Left ventricle myocardium superior (tissue), 1 donor: ENCODE measurements around the gene DEFB114. TPM values are rescaled to one million over a fixed set of nuclear protein-coding genes. Genes with fewer than 3 reads are reported as not detected.
"Not testable (repeated sequence)": the region's sequence is repeated elsewhere in the genome, so short reads cannot be mapped to it uniquely, and the experiment has no call there.

Experiments
- ATAC-seq: fragments of 200-7000 bp; cut with Tn5 transposase; one replicate; pipeline ENCODE4 v1.9.1; 2020; ENCODE audit warnings: mild to moderate bottlenecking, moderate library complexity
- DNase-seq: peaks from one replicate; pipeline ENCODE4 v3.0.0-alpha.2; 2020
- intact Hi-C: fragments of 100-400 bp; cut with micrococcal nuclease; formaldehyde crosslinking; loops from one replicate; pipeline ENCODE4 v1.11.0; 2022
- long read RNA-seq: library from polyadenylated mRNA; unstranded; transcript quantifications from one replicate; pipeline ENCODE4 v2.0.0, GENCODE V29; 2021
- total RNA-seq: library from RNA; stranded (reverse); fragmentation: NEBNext Ultra II Directional; extraction: Animal tissue kit (Norgen Biotek cat#: 25700); gene quantifications from one replicate; pipeline ENCODE4 v1.2.1, GENCODE V29; 2021
- donor health status: DM: no; HTN: yes; CAD: no; lungs with severe emphysema.

DEFB114 gene
- not detected for total RNA-seq
- long read RNA-seq: 0 reads

- DNase-seq (no peak), ATAC-seq (no peak)
- intact Hi-C loops: no loop called here
Measured at GRCh38 chr6:49964064-49964463, at the start of gene DEFB114. DEFB114 (minus strand) TSS chr6:49964164; CDS start chr6:49964105, 59 bp downstream.

GRCh38 chr6:50007819-50008218 lies 43.9 kb upstream of the DEFB114 start:
- ATAC-seq: no peak

GRCh38 chr6:50003139-50003538 lies 39.2 kb upstream of the DEFB114 start:
- intact Hi-C loops: no loop called here
- no peak for ATAC-seq
- DNase-seq: no peak

More at GRCh38 chr6:50007819-50008218, 43.9 kb upstream of the DEFB114 start:
- intact Hi-C loops: no loop called here
- no peak for DNase-seq

GRCh38 chr6:49995278-49995677 lies 31.3 kb upstream of the DEFB114 start:
- DNase-seq: no peak
- intact Hi-C loops: no loop called here
- no peak for ATAC-seq

- intact Hi-C loops: no loop called here
- ATAC-seq (no peak), DNase-seq (no peak)
Measured at GRCh38 chr6:49988900-49989299, 24.9 kb upstream of the DEFB114 start.

GRCh38 chr6:49987749-49988148 lies 23.8 kb upstream of the DEFB114 start:
- no peak for ATAC-seq
- intact Hi-C loops: no loop called here
- DNase-seq: no peak

GRCh38 chr6:49986551-49986950 lies 22.6 kb upstream of the DEFB114 start:
- intact Hi-C loops: no loop called here
- no peak for ATAC-seq

GRCh38 chr6:49982046-49982445 lies 18.1 kb upstream of the DEFB114 start:
- no peak for DNase-seq
- no peak for ATAC-seq
- intact Hi-C loops: no loop called here

More at GRCh38 chr6:49986551-49986950, 22.6 kb upstream of the DEFB114 start:
- no peak for DNase-seq

GRCh38 chr6:49980898-49981297 lies 16.9 kb upstream of the DEFB114 start:
- intact Hi-C loops: no loop called here
- DNase-seq (no peak), ATAC-seq (no peak)

- ATAC-seq: no peak
- intact Hi-C loops: no loop called here
- DNase-seq: no peak
Measured at GRCh38 chr6:49979584-49979983, 15.6 kb upstream of the DEFB114 start.

- intact Hi-C loops: no loop called here
- no peak for ATAC-seq
Measured at GRCh38 chr6:49978332-49979226, 14.6 kb upstream of the DEFB114 start.

GRCh38 chr6:49969605-49970004 lies 5.6 kb upstream of the DEFB114 start, which contains the start of gene DEFB113:
DEFB113 (minus strand) TSS chr6:49969625; CDS start chr6:49969625, 0 bp downstream.
- ATAC-seq (no peak), DNase-seq (no peak)
- intact Hi-C loops: no loop called here

More at GRCh38 chr6:49978332-49979226, 14.6 kb upstream of the DEFB114 start:
- DNase-seq: no peak

- DNase-seq (no peak), ATAC-seq (no peak)
- intact Hi-C loops: no loop called here
Measured at GRCh38 chr6:49966823-49967222, 2.9 kb upstream of the DEFB114 start.

GRCh38 chr6:49966334-49966733 lies 2.4 kb upstream of the DEFB114 start:
- ATAC-seq: no peak
- intact Hi-C loops: no loop called here

GRCh38 chr6:49958180-49958579 lies 5.8 kb downstream of the DEFB114 start:
- intact Hi-C loops: no loop called here
- ATAC-seq (no peak), DNase-seq (no peak)

More at GRCh38 chr6:49966334-49966733, 2.4 kb upstream of the DEFB114 start:
- no peak for DNase-seq

GRCh38 chr6:49955847-49956246 lies 8.1 kb downstream of the DEFB114 start:
- ATAC-seq: no peak
- DNase-seq: no peak
- intact Hi-C loops: no loop called here

- no peak for DNase-seq
- intact Hi-C loops: no loop called here
- ATAC-seq: no peak
Measured at GRCh38 chr6:49951926-49952325, 12.0 kb downstream of the DEFB114 start.

GRCh38 chr6:49950415-49950751 lies 13.6 kb downstream of the DEFB114 start:
- DNase-seq: no peak
- intact Hi-C loops: no loop called here
- no peak for ATAC-seq

GRCh38 chr6:49949062-49949461 lies 14.9 kb downstream of the DEFB114 start:
- DNase-seq (no peak), ATAC-seq (no peak)
- intact Hi-C loops: no loop called here

GRCh38 chr6:49946835-49947234 lies 17.1 kb downstream of the DEFB114 start:
- no peak for ATAC-seq
- intact Hi-C loops: no loop called here
- DNase-seq: no peak

- ATAC-seq, DNase-seq, intact Hi-C loops: not testable (repeated sequence)
Measured at GRCh38 chr6:49944068-49944467, 19.9 kb downstream of the DEFB114 start.
